C4-2B (cell line): ENCODE data around the gene EIF3L.

Experiments used
- CTCF ChIP-seq: fragments of 450-650 bp; conservative IDR thresholded peaks from 2 replicates; pipeline ENCODE4 v1.5.1; 2017; ENCODE audit warnings: mild to moderate bottlenecking
- ZFX ChIP-seq: fragments of 450-650 bp; IDR thresholded peaks from 2 replicates; pipeline ENCODE4 v1.6.1; 2017

GRCh38 chr22:37844904-37845329 lies 4.3 kb upstream of the EIF3L start:
- TF ChIP-seq CTCF (no peak), ZFX (no peak)
